H1 (cell line): ENCODE measurements around the gene LONP2. TPM values are rescaled to one million over a fixed set of nuclear protein-coding genes. Genes with fewer than 3 reads are reported as not detected.

Experiments
- CTCF ChIA-PET: fragments of 300-600 bp; sonication (Branson Sonifier 250); formaldehyde crosslinking; loops from one replicate; lab custom pipeline; 2021; ENCODE audit not compliant: partially characterized antibody; lab: Charles Lee
- POLR2A ChIA-PET: fragments of 300-600 bp; sonication (Branson Sonifier 250); formaldehyde crosslinking; loops from one replicate; lab custom pipeline; 2021; ENCODE audit warnings: inconsistent platforms; ENCODE audit not compliant: partially characterized antibody; lab: Charles Lee
- DNase-seq, 2 experiments: peaks; one replicate each; pipeline versions ENCODE4 v3.0.0 to v3.0.0-alpha.2; 2010 to 2022; ENCODE audit warnings: low spot score in 2 of 2, low read depth in 1 of 2, mixed read lengths in 1 of 2
- FAIRE-seq: peaks from 2 replicates; lab custom pipeline; 2011; peaks lifted over from hg19 to GRCh38; lab: Jason Lieb, UNC
- H2AFZ ChIP-seq: 2 replicates; pipeline ENCODE4 v1.8.1; 2012; ENCODE audit warnings: low read length, inconsistent platforms
- H2AK5ac ChIP-seq: 2 replicates; pipeline ENCODE4 v1.6.1; 2013; ENCODE audit warnings: low read depth, low read length
- H2BK120ac ChIP-seq: replicated peaks from 2 replicates; pipeline ENCODE3; 2013; ENCODE audit warnings: low read depth, low read length, inconsistent platforms
- H2BK12ac ChIP-seq: 2 replicates; pipeline ENCODE4 v1.6.1; 2013; ENCODE audit warnings: low read depth, low read length
- H2BK15ac ChIP-seq: 2 replicates; pipeline ENCODE4 v1.6.1; 2013; ENCODE audit warnings: low read length
- H2BK20ac ChIP-seq: 2 replicates; pipeline ENCODE4 v1.6.1; 2013; ENCODE audit warnings: low read length
- H2BK5ac ChIP-seq: 2 replicates; pipeline ENCODE4 v1.6.1; 2013; ENCODE audit warnings: low read depth, low read length
- H3K14ac ChIP-seq: 2 replicates; pipeline ENCODE4 v1.6.1; 2013; ENCODE audit warnings: inconsistent platforms; ENCODE audit not compliant: insufficient read length
- H3K18ac ChIP-seq: 2 replicates; pipeline ENCODE4 v1.6.1; 2013; ENCODE audit warnings: low read length; ENCODE audit errors: extremely low read depth
- H3K23ac ChIP-seq: 2 replicates; pipeline ENCODE4 v1.6.1; 2013; ENCODE audit warnings: inconsistent platforms; ENCODE audit not compliant: insufficient read length
- H3K23me2 ChIP-seq: 2 replicates; pipeline ENCODE4 v1.6.1; 2013; ENCODE audit warnings: low read depth, low read length
- H3K27ac ChIP-seq: 2 replicates; pipeline ENCODE4 v1.6.1; 2011; ENCODE audit warnings: low read depth, low read length, inconsistent platforms
- H3K27me3 ChIP-seq, 4 experiments: replicated peaks in 1 of 4; 1 replicate in 1 of 4; 2 replicates in 3 of 4; pipeline versions ENCODE4 v1.6.1 to v1.8.1; 2011 to 2013; ENCODE audit warnings: low read length in 3 of 4, mild to moderate bottlenecking in 3 of 4, inconsistent platforms in 2 of 4, mixed read lengths in 2 of 4, moderate library complexity in 1 of 4; ENCODE audit not compliant: control insufficient read depth in 3 of 4, insufficient read depth in 3 of 4; ENCODE audit errors: extremely low read depth in 1 of 4
- H3K36me3 ChIP-seq, 4 experiments: 2 replicates each; pipeline versions ENCODE4 v1.6.1 to v1.8.1; 2011 to 2013; ENCODE audit warnings: mild to moderate bottlenecking in 4 of 4, low read length in 3 of 4, moderate library complexity in 2 of 4, control low read depth in 1 of 4, inconsistent platforms in 1 of 4; ENCODE audit not compliant: insufficient read depth in 4 of 4, control insufficient read depth in 2 of 4
- H3K4ac ChIP-seq: replicated peaks from 2 replicates; pipeline ENCODE3; 2013; ENCODE audit warnings: low read length, low read depth, mixed read lengths, inconsistent platforms; ENCODE audit not compliant: insufficient read length
- H3K4me1 ChIP-seq, 4 experiments: replicated peaks in 1 of 4; 1 replicate in 1 of 4; 2 replicates in 3 of 4; pipeline versions ENCODE4 v1.6.1 to v1.8.1; 2011 to 2013; ENCODE audit warnings: low read length in 3 of 4, inconsistent platforms in 2 of 4, mixed read lengths in 1 of 4; ENCODE audit not compliant: insufficient read depth in 4 of 4, control insufficient read depth in 3 of 4
- H3K4me2 ChIP-seq, 2 experiments: 2 replicates each; pipeline versions ENCODE4 v1.6.1 to v1.8.1; 2011 to 2013; ENCODE audit warnings: low read depth in 2 of 2, low read length in 2 of 2, control low read depth in 1 of 2, inconsistent platforms in 1 of 2, mild to moderate bottlenecking in 1 of 2; ENCODE audit not compliant: insufficient read depth in 1 of 2
- H3K4me3 ChIP-seq, 4 experiments: fragments of 200-600, 300-600 bp in 1 of 4; sonication (generic), shearing (Covaris generic), sonication (Bioruptor Twin) in 1 of 4; 2 replicates each; pipeline versions ENCODE4 v1.5.1 to v1.8.1; 2011 to 2016; ENCODE audit warnings: low read length in 4 of 4, low read depth in 3 of 4, control low read depth in 2 of 4, inconsistent platforms in 2 of 4, mild to moderate bottlenecking in 2 of 4, mixed read lengths in 1 of 4, moderate library complexity in 1 of 4; ENCODE audit not compliant: insufficient read depth in 2 of 4; ENCODE audit errors: extremely low read depth in 1 of 4
- H3K56ac ChIP-seq: replicated peaks from 2 replicates; pipeline ENCODE3; 2013; ENCODE audit warnings: low read depth, mild to moderate bottlenecking, mixed read lengths, low read length, inconsistent platforms; ENCODE audit not compliant: insufficient read length
- H3K79me1 ChIP-seq: 2 replicates; pipeline ENCODE4 v1.6.1; 2013; ENCODE audit warnings: low read depth, low read length, control low read depth
- H3K79me2 ChIP-seq, 2 experiments: 2 replicates each; pipeline versions ENCODE4 v1.6.1 to v1.8.1; 2012 to 2013; ENCODE audit warnings: low read length in 2 of 2, mild to moderate bottlenecking in 2 of 2, inconsistent platforms in 1 of 2; ENCODE audit not compliant: insufficient read depth in 2 of 2, control insufficient read depth in 1 of 2
- H3K9ac ChIP-seq, 4 experiments: replicated peaks in 1 of 4; 1 replicate in 1 of 4; 2 replicates in 3 of 4; pipeline versions ENCODE4 v1.6.1 to v1.8.1; 2011 to 2013; ENCODE audit warnings: low read depth in 3 of 4, low read length in 3 of 4, control low read depth in 2 of 4, mild to moderate bottlenecking in 2 of 4, moderate library complexity in 2 of 4, inconsistent platforms in 1 of 4; ENCODE audit errors: extremely low read depth in 1 of 4
- H3K9me3 ChIP-seq, 2 experiments: 2 replicates each; pipeline versions ENCODE4 v1.6.1 to v1.8.1; 2012 to 2013; ENCODE audit warnings: mild to moderate bottlenecking in 2 of 2, moderate library complexity in 2 of 2, control low read depth in 1 of 2, inconsistent platforms in 1 of 2, low read depth in 1 of 2, low read length in 1 of 2, mixed read lengths in 1 of 2; ENCODE audit not compliant: insufficient read depth in 2 of 2
- H4K20me1 ChIP-seq, 2 experiments: replicated peaks in 1 of 2; 2 replicates each; pipeline versions ENCODE3 to v1.8.1; 2011 to 2013; ENCODE audit warnings: inconsistent platforms in 2 of 2, low read length in 2 of 2, mild to moderate bottlenecking in 1 of 2; ENCODE audit not compliant: insufficient read depth in 2 of 2, control insufficient read depth in 1 of 2
- H4K5ac ChIP-seq: 2 replicates; pipeline ENCODE4 v1.6.1; 2013; ENCODE audit warnings: low read length, low read depth, mixed read lengths, inconsistent platforms; ENCODE audit not compliant: insufficient read length
- H4K8ac ChIP-seq: 2 replicates; pipeline ENCODE4 v1.8.0; 2013; ENCODE audit warnings: mild to moderate bottlenecking, moderate library complexity, low read length, inconsistent platforms; ENCODE audit not compliant: insufficient read depth; ENCODE audit errors: extremely low read depth
- H4K91ac ChIP-seq: replicated peaks from 2 replicates; pipeline ENCODE3; 2013; ENCODE audit warnings: low read length, mixed read lengths, inconsistent platforms; ENCODE audit not compliant: insufficient read length
- BCL11A ChIP-seq, 2 experiments: IDR thresholded peaks; one replicate each; pipeline ENCODE4 v1.6.1; 2011; ENCODE audit warnings: low read depth in 2 of 2, low read length in 2 of 2, mild to moderate bottlenecking in 2 of 2
- CBX5 ChIP-seq: fragments of 300-800, 300-1000 bp; sonication (generic); IDR thresholded peaks from 2 replicates; pipeline ENCODE4 v1.7.1; 2016; ENCODE audit warnings: antibody characterized with exemption, low read length, low read depth
- POU5F1 ChIP-seq: IDR thresholded peaks from 2 replicates; pipeline ENCODE4 v1.6.1; 2011; ENCODE audit warnings: low read depth, mild to moderate bottlenecking, low read length, moderate library complexity
- SP1 ChIP-seq: IDR thresholded peaks from 2 replicates; pipeline ENCODE4 v1.6.1; 2011; ENCODE audit warnings: low read depth, low read length
- TAF7 ChIP-seq: optimal IDR thresholded peaks from 2 replicates; pipeline ENCODE3; 2011; ENCODE audit warnings: low read depth, mild to moderate bottlenecking, inconsistent platforms, low read length, moderate library complexity, borderline replicate concordance
- WGBS, 2 experiments: shearing (Covaris generic) in 1 of 2; methylation state at CpG; one replicate each; pipeline versions ENCODE4 v1.1.6 to v1.1.7; 2013 to 2015; ENCODE audit warnings: low lambda C conversion rate in 2 of 2, mixed read lengths in 2 of 2, inconsistent platforms in 1 of 2, low coverage in 1 of 2, missing lambda C conversion rate in 1 of 2; ENCODE audit not compliant: insufficient replicate concordance in 2 of 2, insufficient coverage in 1 of 2, insufficient read length in 1 of 2; ENCODE audit errors: extremely low coverage in 1 of 2, missing lambda C conversion rate in 1 of 2; 5-methylcytosine and 5-hydroxymethylcytosine counted together
- polyA plus RNA-seq, 7 experiments: library from polyadenylated mRNA; depleted of rRNA in 3 of 7; stranded (reverse) in 5 of 7; unstranded in 2 of 7; fragments of >200 nt in 5 of 7; fragments of 200-250 nt in 2 of 7; gene quantifications; 1 replicate in 5 of 7; 2 replicates in 1 of 7; 4 replicates in 1 of 7; pipeline versions ENCODE4 v1.2.1 to v1.2.3, GENCODE V29; 2011 to 2013; ENCODE audit warnings: missing spikeins in 2 of 7, mixed read lengths in 2 of 7
- total RNA-seq: library from RNA; stranded (reverse); fragmentation: NEBNext Ultra II Directional; extraction: Animal tissue kit (Norgen Biotek cat#: 25700); gene quantifications from 2 replicates; pipeline ENCODE4 v1.2.1, GENCODE V29; 2021

Gene LONP2
- total and polyA plus RNA-seq, 2 of the 8 experiments (the other 6 are each of a cell fraction or from before 2014, with no cell fraction given) = 8.1 to 23.1 TPM

DNA sequence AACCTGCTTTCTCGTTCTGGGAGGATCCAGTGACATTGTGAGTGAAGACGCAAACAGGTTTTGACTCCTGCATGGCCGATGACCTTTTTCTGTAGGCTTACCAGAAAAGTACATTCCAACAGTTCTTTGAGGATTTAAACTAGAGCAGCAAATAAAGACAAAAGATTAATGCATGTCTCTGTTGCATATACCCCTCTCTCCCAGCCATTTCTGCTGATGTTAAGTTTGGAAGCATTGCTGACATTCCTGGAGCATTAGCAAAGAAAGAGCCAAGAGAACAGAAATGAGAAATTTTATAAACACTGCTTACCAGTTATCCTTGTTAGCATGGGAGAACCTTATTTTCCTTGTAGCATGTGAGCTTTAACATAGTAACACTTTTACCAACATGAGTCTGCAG, 91.9 kb downstream of the LONP2 start:
- Histone ChIP-seq H3K36me3 (peaks cover 0 to 3% (median 1%) of the 10 kb centered on the region in 4 experiments; a peak in 1 of 8 replicates), H3K4me3 (no peak overlapping the region), H3K14ac (no peak overlapping the region), H2BK12ac (peak overlapping the region; percentile 68; the same call in 1 of the 2 replicates), H3K9ac (no peak overlapping the region; a peak in 1 of 7 replicates), H3K27ac (no peak overlapping the region; the same call in 1 of the 2 replicates), H3K23ac (no peak overlapping the region), H3K18ac (no peak overlapping the region), H3K23me2 (no peaks in the 10 kb centered on the region), H2BK15ac (no peak overlapping the region; the same call in 1 of the 2 replicates), H3K4ac (no peak overlapping the region), H2AK5ac (0 out of 2 replicates have a peak overlapping the region, but pooled peaks have one; percentile 69), H4K20me1 (no peaks in the 10 kb centered on the region), H3K56ac (no peak overlapping the region), H3K4me1 (peaks cover 0 to 10% (median 3%) of the 10 kb centered on the region in 4 experiments; a peak in 3 of 7 replicates), H3K9me3 (no peaks in the 10 kb centered on the region), H2BK5ac (0 out of 2 replicates have a peak overlapping the region, but pooled peaks have one; percentile 71), H4K8ac (no peak overlapping the region), H4K5ac (no peak overlapping the region), H3K27me3 (no peaks in the 10 kb centered on the region), H2BK20ac (no peak overlapping the region), H3K79me2 (no peaks in the 10 kb centered on the region), H3K4me2 (no peak overlapping the region), H3K79me1 (no peaks in the 10 kb centered on the region), H2AFZ (no peak overlapping the region), H4K91ac (no peak overlapping the region), H2BK120ac (no peak overlapping the region)
- 85% methylated on average over 3 of the region's 3 CpGs; no CpG with 5 or more reads in 1 of the 2 experiments for whole genome bisulfite sequencing, 2 experiments
- POLR2A ChIA-PET = interaction anchor here (1.0 kb wide), 1 partner anchor 9 kb away, joined by 3 read pairs; no protein-coding TSS in a partner anchor
- CTCF ChIA-PET = interaction anchor here (0.8 to 1.8 kb wide), 4 partner anchors 14 to 189 kb away, joined by 3 to 5 read pairs (median 4); no protein-coding TSS in a partner anchor
- no peak for FAIRE-seq
- DNase-seq = no peak
- TF ChIP-seq BCL11A (IDR thresholded peaks at IDR 0.05; ENCODE audit: low read depth in 2 of 2, low read length in 2 of 2) (no peak), SP1 (no peak), POU5F1 (no peak), TAF7 (no peak), CBX5 (no peak)
